Femur (tissue), 1 donor: Measurements from ENCODE around the gene GPSM1.

Source experiments
- DNase-seq: peaks from one replicate; pipeline ENCODE4 v3.0.0-alpha.2; 2017

Gene GPSM1

GRCh38 chr9:136306211-136307208 is 20.8 kb upstream of the GPSM1 start:
- DNase-seq: no peak

- no peak for DNase-seq
Measured at GRCh38 chr9:136307215-136307750, 20.1 kb upstream of the GPSM1 start.

GRCh38 chr9:136308006-136308701 is 19.2 kb upstream of the GPSM1 start:
- no peak for DNase-seq

- no peak for DNase-seq
Measured at GRCh38 chr9:136308702-136309053, 18.7 kb upstream of the GPSM1 start.

GRCh38 chr9:136309101-136309801 is 18.1 kb upstream of the GPSM1 start:
- DNase-seq: no peak

GRCh38 chr9:136309806-136310220 is 17.5 kb upstream of the GPSM1 start:
- no peak for DNase-seq

- DNase-seq: no peak
Measured at GRCh38 chr9:136310273-136311030, 16.9 kb upstream of the GPSM1 start.

GRCh38 chr9:136311051-136312008 is 16.0 kb upstream of the GPSM1 start:
- DNase-seq: no peak

- DNase-seq: no peak
Measured at GRCh38 chr9:136312009-136312375, 15.3 kb upstream of the GPSM1 start.

GRCh38 chr9:136312436-136312835 is 14.9 kb upstream of the GPSM1 start:
- DNase-seq: peak; percentile 62

GRCh38 chr9:136313111-136314055 is 14.0 kb upstream of the GPSM1 start:
- no peak for DNase-seq

- DNase-seq: no peak
Measured at GRCh38 chr9:136314056-136314416, 13.3 kb upstream of the GPSM1 start.

GRCh38 chr9:136314944-136315343 is 12.4 kb upstream of the GPSM1 start:
- DNase-seq: no peak

- DNase-seq: no peak
Measured at GRCh38 chr9:136316271-136316751, 11.0 kb upstream of the GPSM1 start.

- DNase-seq: no peak
Measured at GRCh38 chr9:136316896-136317676, 10.3 kb upstream of the GPSM1 start.

- DNase-seq: no peak
Measured at GRCh38 chr9:136317695-136318094, 9.6 kb upstream of the GPSM1 start.

GRCh38 chr9:136318111-136318775 is 9.1 kb upstream of the GPSM1 start:
- no peak for DNase-seq

- DNase-seq: no peak
Measured at GRCh38 chr9:136318776-136319241, 8.5 kb upstream of the GPSM1 start.
